HEK293 (cell line): ENCODE data around the gene OSCP1.

Experiments used
- CTCF ChIP-seq: fragments of 450-650 bp; formaldehyde crosslinking; IDR thresholded peaks from 2 replicates; pipeline ENCODE4 v1.5.1; 2016; ENCODE audit warnings: missing biosample characterization, missing genetic modification characterization
- KLF1 ChIP-seq: fragments of 450-650 bp; formaldehyde crosslinking; IDR thresholded peaks from 2 replicates; pipeline ENCODE4 v1.5.1; 2016; ENCODE audit warnings: missing biosample characterization, missing genetic modification characterization
- PBX3 ChIP-seq: sonication (generic); formaldehyde crosslinking; IDR thresholded peaks from 2 replicates; pipeline ENCODE4 v1.8.1; 2022; ENCODE audit warnings: mild to moderate bottlenecking, moderate library complexity, missing genetic modification reagents
- PRDM6 ChIP-seq: fragments of 450-650 bp; formaldehyde crosslinking; IDR thresholded peaks from 2 replicates; pipeline ENCODE4 v1.5.1; 2017; ENCODE audit warnings: missing biosample characterization, missing genetic modification characterization
- SALL2 ChIP-seq: fragments of 450-650 bp; formaldehyde crosslinking; IDR thresholded peaks from 2 replicates; pipeline ENCODE4 v1.5.0; 2017; ENCODE audit warnings: missing biosample characterization, mild to moderate bottlenecking, missing genetic modification characterization, borderline replicate concordance
- SETDB1 ChIP-seq: IDR thresholded peaks from one replicate; pipeline ENCODE4 v1.6.1; 2017; ENCODE audit warnings: mild to moderate bottlenecking, low read length, moderate library complexity, mixed read lengths; ENCODE audit not compliant: insufficient read length
- SP2 ChIP-seq: fragments of 450-650 bp; formaldehyde crosslinking; IDR thresholded peaks from 2 replicates; pipeline ENCODE4 v1.5.1; 2016; ENCODE audit warnings: missing biosample characterization, missing genetic modification characterization
- WT1 ChIP-seq: fragments of 450-650 bp; formaldehyde crosslinking; IDR thresholded peaks from 2 replicates; pipeline ENCODE4 v1.5.1; 2016; ENCODE audit warnings: missing biosample characterization, missing genetic modification characterization
- ZBTB17 ChIP-seq: fragments of 450-650 bp; formaldehyde crosslinking; IDR thresholded peaks from 2 replicates; pipeline ENCODE4 v1.5.1; 2016; ENCODE audit warnings: missing biosample characterization, missing genetic modification characterization
- ZIC2 ChIP-seq: fragments of 450-650 bp; formaldehyde crosslinking; IDR thresholded peaks from 2 replicates; pipeline ENCODE4 v1.5.1; 2016; ENCODE audit warnings: missing biosample characterization, missing genetic modification characterization
- ZNF10 ChIP-seq: fragments of 450-650 bp; formaldehyde crosslinking; IDR thresholded peaks from 2 replicates; pipeline ENCODE4 v1.5.1; 2017; ENCODE audit warnings: missing biosample characterization, missing genetic modification characterization
- ZNF138 ChIP-seq: fragments of 450-650 bp; formaldehyde crosslinking; IDR thresholded peaks from 2 replicates; pipeline ENCODE4 v1.5.1; 2016; ENCODE audit warnings: missing biosample characterization, missing genetic modification characterization, borderline replicate concordance
- ZNF140 ChIP-seq: fragments of 450-650 bp; formaldehyde crosslinking; IDR thresholded peaks from 2 replicates; pipeline ENCODE4 v1.5.1; 2016; ENCODE audit warnings: missing biosample characterization, missing genetic modification characterization
- ZNF169 ChIP-seq: fragments of 450-650 bp; formaldehyde crosslinking; IDR thresholded peaks from 2 replicates; pipeline ENCODE4 v1.5.1; 2016; ENCODE audit warnings: missing biosample characterization, missing genetic modification characterization
- ZNF202 ChIP-seq: fragments of 450-650 bp; formaldehyde crosslinking; IDR thresholded peaks from 2 replicates; pipeline ENCODE4 v1.5.1; 2016; ENCODE audit warnings: missing biosample characterization, missing genetic modification characterization, borderline replicate concordance
- ZNF214 ChIP-seq: fragments of 450-650 bp; formaldehyde crosslinking; IDR thresholded peaks from 2 replicates; pipeline ENCODE4 v1.5.1; 2017; ENCODE audit warnings: missing biosample characterization, mild to moderate bottlenecking, missing genetic modification characterization, borderline replicate concordance
- ZNF221 ChIP-seq: fragments of 450-650 bp; formaldehyde crosslinking; IDR thresholded peaks from 2 replicates; pipeline ENCODE4 v1.5.1; 2017; ENCODE audit warnings: missing biosample characterization, missing genetic modification characterization, borderline replicate concordance
- ZNF23 ChIP-seq: fragments of 450-650 bp; formaldehyde crosslinking; IDR thresholded peaks from 2 replicates; pipeline ENCODE4 v1.5.1; 2016; ENCODE audit warnings: missing biosample characterization, missing genetic modification characterization, borderline replicate concordance
- ZNF292 ChIP-seq: fragments of 450-650 bp; formaldehyde crosslinking; IDR thresholded peaks from 2 replicates; pipeline ENCODE4 v1.5.1; 2016; ENCODE audit warnings: low read depth, missing biosample characterization, missing genetic modification characterization, borderline replicate concordance
- ZNF350 ChIP-seq: fragments of 450-650 bp; formaldehyde crosslinking; IDR thresholded peaks from 2 replicates; pipeline ENCODE4 v1.5.0; 2017; ENCODE audit warnings: missing biosample characterization, mild to moderate bottlenecking, missing genetic modification characterization
- ZNF354C ChIP-seq: fragments of 450-650 bp; formaldehyde crosslinking; IDR thresholded peaks from 2 replicates; pipeline ENCODE4 v1.5.1; 2016; ENCODE audit warnings: missing biosample characterization, missing genetic modification characterization, low read depth, borderline replicate concordance
- ZNF366 ChIP-seq: fragments of 450-650 bp; formaldehyde crosslinking; conservative IDR thresholded peaks from 2 replicates; pipeline ENCODE4 v1.5.1; 2016; ENCODE audit warnings: missing biosample characterization, missing genetic modification characterization
- ZNF48 ChIP-seq: fragments of 450-650 bp; formaldehyde crosslinking; IDR thresholded peaks from 2 replicates; pipeline ENCODE4 v1.5.1; 2016; ENCODE audit warnings: missing biosample characterization, missing genetic modification characterization
- ZNF501 ChIP-seq: fragments of 450-650 bp; formaldehyde crosslinking; IDR thresholded peaks from 2 replicates; pipeline ENCODE4 v1.5.1; 2016; ENCODE audit warnings: missing biosample characterization, missing genetic modification characterization
- ZNF561 ChIP-seq: fragments of 450-650 bp; IDR thresholded peaks from 2 replicates; pipeline ENCODE4 v1.5.1; 2018; ENCODE audit warnings: missing biosample characterization, missing genetic modification characterization, borderline replicate concordance
- ZNF571 ChIP-seq: fragments of 450-650 bp; formaldehyde crosslinking; IDR thresholded peaks from 2 replicates; pipeline ENCODE4 v1.5.0; 2017; ENCODE audit warnings: missing biosample characterization, missing genetic modification characterization
- ZNF626 ChIP-seq: fragments of 450-650 bp; sonication (Bioruptor Pico); formaldehyde crosslinking; IDR thresholded peaks from 2 replicates; pipeline ENCODE4 v1.5.1; 2018; ENCODE audit warnings: missing biosample characterization, missing genetic modification characterization, inconsistent platforms
- ZNF645 ChIP-seq: fragments of 450-650 bp; formaldehyde crosslinking; IDR thresholded peaks from 2 replicates; pipeline ENCODE4; 2016; ENCODE audit warnings: missing biosample characterization, missing genetic modification characterization
- ZNF660 ChIP-seq: fragments of 450-650 bp; IDR thresholded peaks from 2 replicates; pipeline ENCODE4 v1.5.1; 2018; ENCODE audit warnings: missing biosample characterization, mild to moderate bottlenecking, missing genetic modification characterization
- ZNF707 ChIP-seq: fragments of 450-650 bp; formaldehyde crosslinking; IDR thresholded peaks from 2 replicates; pipeline ENCODE4 v1.5.1; 2016; ENCODE audit warnings: missing biosample characterization, missing genetic modification characterization
- ZNF76 ChIP-seq: fragments of 450-650 bp; formaldehyde crosslinking; IDR thresholded peaks from 2 replicates; pipeline ENCODE4; 2016; ENCODE audit warnings: low read depth, missing biosample characterization, missing genetic modification characterization, borderline replicate concordance
- ZNF837 ChIP-seq: fragments of 450-650 bp; formaldehyde crosslinking; IDR thresholded peaks from 2 replicates; pipeline ENCODE4 v1.5.1; 2016; ENCODE audit warnings: missing biosample characterization, missing genetic modification characterization
- ZSCAN4 ChIP-seq: fragments of 450-650 bp; formaldehyde crosslinking; IDR thresholded peaks from 2 replicates; pipeline ENCODE4 v1.5.1; 2017; ENCODE audit warnings: missing biosample characterization, missing genetic modification characterization

The OSCP1 gene

GRCh38 chr1:36397378-36398230 is 52.6 kb downstream of the OSCP1 start, which contains the start of gene LSM10 (continued):
- TF ChIP-seq ZNF501 (tag by site-specific recombination) (peak; percentile 94; the same call in 1 of the 2 replicates), CTCF (tag by site-specific recombination) (no peak), WT1 (tag by site-specific recombination) (peak; percentile 19; the same call in 1 of the 2 replicates), ZNF645 (tag by site-specific recombination) (no peak), ZNF140 (tag by site-specific recombination) (no peak), ZNF350 (no peak), ZNF10 (tag by site-specific recombination) (no peak), ZNF169 (tag by site-specific recombination) (no peak), ZNF354C (tag by site-specific recombination) (no peak), ZNF571 (tag by site-specific recombination) (no peak), ZNF214 (tag by site-specific recombination) (no peak), ZIC2 (no peak), ZNF660 (tag by site-specific recombination) (peak; percentile 64; the same call in 1 of the 2 replicates), PRDM6 (no peak), SALL2 (no peak), ZNF707 (tag by site-specific recombination) (no peak), ZNF626 (no peak), ZNF138 (tag by site-specific recombination) (no peak), ZNF23 (tag by site-specific recombination) (no peak), ZSCAN4 (no peak), ZNF837 (tag by site-specific recombination) (no peak), SP2 (tag by site-specific recombination) (peak; percentile 31), ZNF202 (no peak), ZNF48 (tag by site-specific recombination) (no peak), ZNF76 (tag by site-specific recombination) (peak; percentile 97), ZNF366 (tag by site-specific recombination) (peak; percentile 82), ZNF292 (no peak), ZNF221 (no peak), ZBTB17 (peak; percentile 97), ZNF561 (peak; percentile 77; the same call in 1 of the 2 replicates), SETDB1 (no peak), KLF1 (tag by site-specific recombination) (no peak), PBX3 (CRISPR knock-in tag) (no peak; the same call in 1 of the 2 replicates)
